HEK293 (cell line): Measurements from ENCODE around the gene GNB1L.

ENCODE experiments used
- CTCF ChIA-PET: fragments of 350-600 bp; formaldehyde crosslinking; extraction: SDS; loops from one replicate; lab custom pipeline; 2021; ENCODE audit warnings: antibody characterized with exemption; lab: Yijun Ruan, JAX
- POLR2A ChIA-PET: fragments of 300-600 bp; formaldehyde crosslinking; extraction: SDS; loops from one replicate; lab custom pipeline; 2020; ENCODE audit warnings: antibody characterized with exemption, inconsistent platforms; lab: Yijun Ruan, JAX
- H3K27ac ChIP-seq: fragments of 200-500 bp; sonication (Bioruptor generic); 2 replicates; pipeline ENCODE4 v1.5.1; 2014; ENCODE audit warnings: low read depth, low read length, control low read depth, inconsistent platforms; ENCODE audit errors: extremely low read depth
- H3K36me3 ChIP-seq, 2 experiments: fragments of 200-500 bp in 1 of 2; sonication (Bioruptor generic) in 1 of 2; 1 replicate in 1 of 2; 2 replicates in 1 of 2; pipeline ENCODE4 v1.5.1; 2014 to 2017; ENCODE audit warnings: inconsistent platforms in 2 of 2, low read length in 2 of 2; ENCODE audit not compliant: control insufficient read depth in 2 of 2, insufficient read depth in 1 of 2
- H3K4me1 ChIP-seq: fragments of 200-500 bp; sonication (Bioruptor generic); 2 replicates; pipeline ENCODE4 v1.5.1; 2014; ENCODE audit warnings: mild to moderate bottlenecking, low read length, inconsistent platforms; ENCODE audit not compliant: control insufficient read depth, insufficient read depth
- H3K4me3 ChIP-seq: 2 replicates; pipeline ENCODE4 v1.5.1; 2011; ENCODE audit warnings: low read depth, mild to moderate bottlenecking, control low read depth, low read length, moderate library complexity
- H3K9me3 ChIP-seq: fragments of 200-500 bp; sonication (Bioruptor generic); 2 replicates; pipeline ENCODE4 v1.5.1; 2014; ENCODE audit warnings: low read depth, low read length, inconsistent platforms; ENCODE audit not compliant: control insufficient read depth, insufficient read depth
- ZFP3 ChIP-seq: fragments of 450-650 bp; formaldehyde crosslinking; IDR thresholded peaks from 2 replicates; pipeline ENCODE4 v1.5.1; 2016; ENCODE audit warnings: low read depth, missing biosample characterization, missing genetic modification characterization
- ZNF169 ChIP-seq: fragments of 450-650 bp; formaldehyde crosslinking; IDR thresholded peaks from 2 replicates; pipeline ENCODE4 v1.5.1; 2016; ENCODE audit warnings: missing biosample characterization, missing genetic modification characterization
- ZNF239 ChIP-seq: fragments of 450-650 bp; formaldehyde crosslinking; IDR thresholded peaks from 2 replicates; pipeline ENCODE4 v1.5.1; 2016; ENCODE audit warnings: missing biosample characterization, missing genetic modification characterization
- ZNF24 ChIP-seq: fragments of 450-650 bp; formaldehyde crosslinking; IDR thresholded peaks from 2 replicates; pipeline ENCODE4 v1.5.1; 2016; ENCODE audit warnings: missing biosample characterization, missing genetic modification characterization
- ZNF433 ChIP-seq: fragments of 450-650 bp; formaldehyde crosslinking; IDR thresholded peaks from 2 replicates; pipeline ENCODE4 v1.5.1; 2016; ENCODE audit warnings: missing biosample characterization, missing genetic modification characterization, low read depth
- ZNF548 ChIP-seq: fragments of 450-650 bp; formaldehyde crosslinking; IDR thresholded peaks from 2 replicates; pipeline ENCODE4 v1.5.1; 2016; ENCODE audit warnings: missing biosample characterization, missing genetic modification characterization
- ZNF558 ChIP-seq: fragments of 450-650 bp; formaldehyde crosslinking; IDR thresholded peaks from 2 replicates; pipeline ENCODE4 v1.5.1; 2016; ENCODE audit warnings: missing biosample characterization, missing genetic modification characterization
- ZNF626 ChIP-seq: fragments of 450-650 bp; sonication (Bioruptor Pico); formaldehyde crosslinking; IDR thresholded peaks from 2 replicates; pipeline ENCODE4 v1.5.1; 2018; ENCODE audit warnings: missing biosample characterization, missing genetic modification characterization, inconsistent platforms
- ZNF670 ChIP-seq: fragments of 450-650 bp; formaldehyde crosslinking; IDR thresholded peaks from 2 replicates; pipeline ENCODE4 v1.5.1; 2016; ENCODE audit warnings: missing biosample characterization, missing genetic modification characterization, low read depth
- ZNF701 ChIP-seq: fragments of 450-650 bp; formaldehyde crosslinking; IDR thresholded peaks from 2 replicates; pipeline ENCODE4 v1.5.1; 2016; ENCODE audit warnings: missing biosample characterization, missing genetic modification characterization
- ZNF843 ChIP-seq: fragments of 450-650 bp; formaldehyde crosslinking; IDR thresholded peaks from 2 replicates; pipeline ENCODE4 v1.5.1; 2016; ENCODE audit warnings: missing biosample characterization, missing genetic modification characterization
- TF ChIP-seq, protein P1 (sequence below): fragments of 450-650 bp; formaldehyde crosslinking; IDR thresholded peaks from 2 replicates; pipeline ENCODE4 v1.5.1; 2016; ENCODE audit warnings: missing biosample characterization, missing genetic modification characterization
- TF ChIP-seq, protein P2 (sequence below): fragments of 450-650 bp; formaldehyde crosslinking; IDR thresholded peaks from 2 replicates; pipeline ENCODE4 v1.5.1; 2017; ENCODE audit warnings: missing biosample characterization, missing genetic modification characterization
- TF ChIP-seq, protein P3 (sequence below): fragments of 450-650 bp; formaldehyde crosslinking; IDR thresholded peaks from 2 replicates; pipeline ENCODE4 v1.5.1; 2016; ENCODE audit warnings: missing biosample characterization, missing genetic modification characterization
- TF ChIP-seq, protein P4 (sequence below): fragments of 450-650 bp; formaldehyde crosslinking; IDR thresholded peaks from 2 replicates; pipeline ENCODE4 v1.5.1; 2016; ENCODE audit warnings: missing biosample characterization, missing genetic modification characterization
- TF ChIP-seq, protein P5 (sequence below): fragments of 450-650 bp; formaldehyde crosslinking; IDR thresholded peaks from 2 replicates; pipeline ENCODE4 v1.5.1; 2016; ENCODE audit warnings: missing biosample characterization, missing genetic modification characterization

GNB1L gene

DNA sequence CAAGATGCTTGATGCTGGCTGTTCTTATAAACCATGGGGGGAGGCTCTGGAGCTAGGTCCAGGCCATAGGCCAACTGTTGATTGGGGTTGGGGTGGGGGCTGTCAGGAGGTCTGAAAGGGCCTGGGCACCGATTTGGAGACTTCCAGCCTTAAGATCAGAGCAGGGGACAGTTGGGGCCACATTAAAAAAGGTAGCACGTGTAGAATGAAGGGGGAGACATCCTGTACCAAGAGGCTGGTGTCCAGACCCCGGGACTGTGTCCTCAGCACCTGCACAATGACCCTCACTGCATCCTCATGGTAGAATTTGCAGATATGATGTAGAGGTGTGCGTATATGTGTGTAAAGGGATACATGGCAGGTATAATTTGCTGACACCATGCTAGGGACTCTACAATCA lies 106.5 kb downstream of the GNB1L start (continued):
- TF ChIP-seq, protein P1, sequence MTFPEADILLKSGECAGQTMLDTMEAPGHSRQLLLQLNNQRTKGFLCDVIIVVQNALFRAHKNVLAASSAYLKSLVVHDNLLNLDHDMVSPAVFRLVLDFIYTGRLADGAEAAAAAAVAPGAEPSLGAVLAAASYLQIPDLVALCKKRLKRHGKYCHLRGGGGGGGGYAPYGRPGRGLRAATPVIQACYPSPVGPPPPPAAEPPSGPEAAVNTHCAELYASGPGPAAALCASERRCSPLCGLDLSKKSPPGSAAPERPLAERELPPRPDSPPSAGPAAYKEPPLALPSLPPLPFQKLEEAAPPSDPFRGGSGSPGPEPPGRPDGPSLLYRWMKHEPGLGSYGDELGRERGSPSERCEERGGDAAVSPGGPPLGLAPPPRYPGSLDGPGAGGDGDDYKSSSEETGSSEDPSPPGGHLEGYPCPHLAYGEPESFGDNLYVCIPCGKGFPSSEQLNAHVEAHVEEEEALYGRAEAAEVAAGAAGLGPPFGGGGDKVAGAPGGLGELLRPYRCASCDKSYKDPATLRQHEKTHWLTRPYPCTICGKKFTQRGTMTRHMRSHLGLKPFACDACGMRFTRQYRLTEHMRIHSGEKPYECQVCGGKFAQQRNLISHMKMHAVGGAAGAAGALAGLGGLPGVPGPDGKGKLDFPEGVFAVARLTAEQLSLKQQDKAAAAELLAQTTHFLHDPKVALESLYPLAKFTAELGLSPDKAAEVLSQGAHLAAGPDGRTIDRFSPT (tag by site-specific recombination), result no peak
- TF ChIP-seq ZNF433 (tag by site-specific recombination), result no peak
- TF ChIP-seq ZNF558 (tag by site-specific recombination), result no peak
- TF ChIP-seq, protein P2, sequence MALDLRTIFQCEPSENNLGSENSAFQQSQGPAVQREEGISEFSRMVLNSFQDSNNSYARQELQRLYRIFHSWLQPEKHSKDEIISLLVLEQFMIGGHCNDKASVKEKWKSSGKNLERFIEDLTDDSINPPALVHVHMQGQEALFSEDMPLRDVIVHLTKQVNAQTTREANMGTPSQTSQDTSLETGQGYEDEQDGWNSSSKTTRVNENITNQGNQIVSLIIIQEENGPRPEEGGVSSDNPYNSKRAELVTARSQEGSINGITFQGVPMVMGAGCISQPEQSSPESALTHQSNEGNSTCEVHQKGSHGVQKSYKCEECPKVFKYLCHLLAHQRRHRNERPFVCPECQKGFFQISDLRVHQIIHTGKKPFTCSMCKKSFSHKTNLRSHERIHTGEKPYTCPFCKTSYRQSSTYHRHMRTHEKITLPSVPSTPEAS, result no peak
- TF ChIP-seq ZNF670, result no peak

DNA sequence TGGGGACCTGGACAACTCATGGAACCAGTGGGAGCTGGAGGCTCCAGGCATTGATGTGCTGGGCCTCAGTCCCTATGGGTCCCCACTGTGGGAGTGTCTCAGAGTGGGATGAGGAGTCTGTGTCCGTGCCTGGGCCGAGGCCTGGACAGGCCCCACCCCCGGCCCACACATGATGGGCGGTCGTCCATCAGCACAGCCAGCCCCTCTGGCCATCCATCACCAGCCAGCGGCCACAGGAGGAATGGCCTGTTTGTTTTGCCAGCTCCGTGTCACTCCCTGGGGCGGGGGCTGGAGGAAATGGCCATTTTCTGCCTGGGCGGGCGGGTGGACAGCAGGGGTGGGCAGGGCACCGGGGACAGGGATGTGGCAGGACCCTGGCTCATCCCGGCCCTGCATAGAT lies 107.1 kb downstream of the GNB1L start:
- H3K9me3 ChIP-seq, result no peaks in the 10 kb centered on the region
- CTCF ChIA-PET, result interaction anchor here (2.7 to 4.4 kb wide), 2 partner anchors 17 to 163 kb away, joined by 12 to 19 read pairs; no protein-coding TSS in a partner anchor
- POLR2A ChIA-PET, result no interaction called here
- no peak overlapping the region for H3K4me3 ChIP-seq
- TF ChIP-seq ZNF626 (tag by site-specific recombination) (no peak), ZNF239 (tag by site-specific recombination) (no peak), ZFP3 (no peak), ZNF843 (no peak), ZNF548 (no peak)
- TF ChIP-seq, protein P1 (tag by site-specific recombination), result no peak
- TF ChIP-seq, protein P3, sequence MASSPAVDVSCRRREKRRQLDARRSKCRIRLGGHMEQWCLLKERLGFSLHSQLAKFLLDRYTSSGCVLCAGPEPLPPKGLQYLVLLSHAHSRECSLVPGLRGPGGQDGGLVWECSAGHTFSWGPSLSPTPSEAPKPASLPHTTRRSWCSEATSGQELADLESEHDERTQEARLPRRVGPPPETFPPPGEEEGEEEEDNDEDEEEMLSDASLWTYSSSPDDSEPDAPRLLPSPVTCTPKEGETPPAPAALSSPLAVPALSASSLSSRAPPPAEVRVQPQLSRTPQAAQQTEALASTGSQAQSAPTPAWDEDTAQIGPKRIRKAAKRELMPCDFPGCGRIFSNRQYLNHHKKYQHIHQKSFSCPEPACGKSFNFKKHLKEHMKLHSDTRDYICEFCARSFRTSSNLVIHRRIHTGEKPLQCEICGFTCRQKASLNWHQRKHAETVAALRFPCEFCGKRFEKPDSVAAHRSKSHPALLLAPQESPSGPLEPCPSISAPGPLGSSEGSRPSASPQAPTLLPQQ (tag by site-specific recombination), result no peak
- H3K27ac ChIP-seq, result no peak overlapping the region
- H3K36me3 ChIP-seq, result no peaks in the 10 kb centered on the region
- no peaks in the 10 kb centered on the region for H3K4me1 ChIP-seq

DNA sequence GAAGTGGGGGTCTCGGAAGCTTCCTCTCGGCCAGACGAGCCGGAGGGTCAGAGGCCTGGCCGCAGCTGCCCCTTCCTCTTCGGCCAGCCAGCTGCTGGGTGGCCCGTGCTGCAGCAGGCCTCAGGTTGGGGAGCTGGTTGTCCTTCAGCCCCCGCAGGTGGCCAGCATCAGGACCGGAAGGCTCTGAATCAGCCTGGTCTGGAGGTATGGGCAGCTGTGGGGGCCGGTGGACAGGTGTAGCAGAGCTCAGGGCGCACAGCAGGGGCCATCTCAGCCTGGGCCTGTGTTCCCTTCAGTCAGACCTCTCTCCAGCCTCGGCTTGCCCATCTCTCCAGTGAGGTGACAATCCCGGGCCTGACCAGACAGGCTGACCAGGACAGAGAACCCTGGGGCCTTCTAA lies 107.9 kb downstream of the GNB1L start:
- no peak overlapping the region for H3K27ac ChIP-seq
- H3K9me3 ChIP-seq, result no peaks in the 10 kb centered on the region
- CTCF ChIA-PET, result interaction anchor here (0.6 to 4.4 kb wide), 4 partner anchors 10 to 223 kb away, joined by 3 to 19 read pairs (median 10); no protein-coding TSS in a partner anchor
- POLR2A ChIA-PET, result interaction anchor here (1.7 kb wide), 1 partner anchor 23 kb away, joined by 4 read pairs; no protein-coding TSS in a partner anchor
- no peaks in the 10 kb centered on the region for H3K4me1 ChIP-seq
- H3K36me3 ChIP-seq, result no peaks in the 10 kb centered on the region
- H3K4me3 ChIP-seq, result no peak overlapping the region
- no peak for TF ChIP-seq ZNF701
- no peak for TF ChIP-seq ZNF169 (tag by site-specific recombination)
- TF ChIP-seq, protein P4, sequence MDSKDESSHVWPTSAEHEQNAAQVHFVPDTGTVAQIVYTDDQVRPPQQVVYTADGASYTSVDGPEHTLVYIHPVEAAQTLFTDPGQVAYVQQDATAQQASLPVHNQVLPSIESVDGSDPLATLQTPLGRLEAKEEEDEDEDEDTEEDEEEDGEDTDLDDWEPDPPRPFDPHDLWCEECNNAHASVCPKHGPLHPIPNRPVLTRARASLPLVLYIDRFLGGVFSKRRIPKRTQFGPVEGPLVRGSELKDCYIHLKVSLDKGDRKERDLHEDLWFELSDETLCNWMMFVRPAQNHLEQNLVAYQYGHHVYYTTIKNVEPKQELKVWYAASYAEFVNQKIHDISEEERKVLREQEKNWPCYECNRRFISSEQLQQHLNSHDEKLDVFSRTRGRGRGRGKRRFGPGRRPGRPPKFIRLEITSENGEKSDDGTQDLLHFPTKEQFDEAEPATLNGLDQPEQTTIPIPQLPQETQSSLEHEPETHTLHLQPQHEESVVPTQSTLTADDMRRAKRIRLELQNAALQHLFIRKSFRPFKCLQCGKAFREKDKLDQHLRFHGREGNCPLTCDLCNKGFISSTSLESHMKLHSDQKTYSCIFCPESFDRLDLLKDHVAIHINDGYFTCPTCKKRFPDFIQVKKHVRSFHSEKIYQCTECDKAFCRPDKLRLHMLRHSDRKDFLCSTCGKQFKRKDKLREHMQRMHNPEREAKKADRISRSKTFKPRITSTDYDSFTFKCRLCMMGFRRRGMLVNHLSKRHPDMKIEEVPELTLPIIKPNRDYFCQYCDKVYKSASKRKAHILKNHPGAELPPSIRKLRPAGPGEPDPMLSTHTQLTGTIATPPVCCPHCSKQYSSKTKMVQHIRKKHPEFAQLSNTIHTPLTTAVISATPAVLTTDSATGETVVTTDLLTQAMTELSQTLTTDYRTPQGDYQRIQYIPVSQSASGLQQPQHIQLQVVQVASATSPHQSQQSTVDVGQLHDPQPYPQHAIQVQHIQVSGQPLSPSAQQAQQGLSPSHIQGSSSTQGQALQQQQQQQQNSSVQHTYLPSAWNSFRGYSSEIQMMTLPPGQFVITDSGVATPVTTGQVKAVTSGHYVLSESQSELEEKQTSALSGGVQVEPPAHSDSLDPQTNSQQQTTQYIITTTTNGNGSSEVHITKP (tag by site-specific recombination), result no peak
- TF ChIP-seq, protein P5, sequence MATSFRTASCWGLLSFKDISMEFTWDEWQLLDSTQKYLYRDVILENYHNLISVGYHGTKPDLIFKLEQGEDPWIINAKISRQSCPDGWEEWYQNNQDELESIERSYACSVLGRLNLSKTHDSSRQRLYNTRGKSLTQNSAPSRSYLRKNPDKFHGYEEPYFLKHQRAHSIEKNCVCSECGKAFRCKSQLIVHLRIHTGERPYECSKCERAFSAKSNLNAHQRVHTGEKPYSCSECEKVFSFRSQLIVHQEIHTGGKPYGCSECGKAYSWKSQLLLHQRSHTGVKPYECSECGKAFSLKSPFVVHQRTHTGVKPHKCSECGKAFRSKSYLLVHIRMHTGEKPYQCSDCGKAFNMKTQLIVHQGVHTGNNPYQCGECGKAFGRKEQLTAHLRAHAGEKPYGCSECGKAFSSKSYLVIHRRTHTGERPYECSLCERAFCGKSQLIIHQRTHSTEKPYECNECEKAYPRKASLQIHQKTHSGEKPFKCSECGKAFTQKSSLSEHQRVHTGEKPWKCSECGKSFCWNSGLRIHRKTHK, result no peak
- TF ChIP-seq ZNF24 (tag by site-specific recombination), result no peak
- TF ChIP-seq, all 188 proteins: peak for 0
